ENCODE results near the gene RAI1.
"Not testable (repeated sequence)": the region's sequence is repeated elsewhere in the genome, so short reads cannot be mapped to it uniquely, and the experiment has no call there.

Gene RAI1

GRCh38 chr17:17681187-17681743 lies at the start of gene RAI1:
Gene RAI1 (plus strand): TSS chr17:17681458. CDS start chr17:17792949, 111,491 bp downstream.
- peak; percentile 47 for DNase-seq

GRCh38 chr17:17632690-17633089 lies 48.6 kb upstream of the RAI1 start:
- not testable (repeated sequence) for DNase-seq

- no peak for DNase-seq
Measured at GRCh38 chr17:17633310-17633709, 47.9 kb upstream of the RAI1 start.

- no peak for DNase-seq
Measured at GRCh38 chr17:17635126-17635525, 46.1 kb upstream of the RAI1 start.

GRCh38 chr17:17635537-17636271 lies 45.6 kb upstream of the RAI1 start:
- DNase-seq, result not testable (repeated sequence)

GRCh38 chr17:17636272-17636885 lies 44.9 kb upstream of the RAI1 start:
- DNase-seq, result no peak

GRCh38 chr17:17638467-17638866 lies 42.8 kb upstream of the RAI1 start:
- DNase-seq, result no peak

- not testable (repeated sequence) for DNase-seq
Measured at GRCh38 chr17:17639661-17640270, 41.5 kb upstream of the RAI1 start.

GRCh38 chr17:17641621-17642409 lies 39.4 kb upstream of the RAI1 start:
- DNase-seq, result peak; percentile 38

- DNase-seq, result not testable (repeated sequence)
Measured at GRCh38 chr17:17645148-17645547, 36.1 kb upstream of the RAI1 start.

- no peak for DNase-seq
Measured at GRCh38 chr17:17645961-17646360, 35.3 kb upstream of the RAI1 start.

- DNase-seq, result no peak
Measured at GRCh38 chr17:17647524-17648178, 33.6 kb upstream of the RAI1 start.

GRCh38 chr17:17648762-17649161 lies 32.5 kb upstream of the RAI1 start:
- no peak for DNase-seq

GRCh38 chr17:17650959-17651358 lies 30.3 kb upstream of the RAI1 start:
- no peak for DNase-seq

GRCh38 chr17:17653343-17653742 lies 27.9 kb upstream of the RAI1 start:
- DNase-seq, result no peak

GRCh38 chr17:17659340-17659739 lies 21.9 kb upstream of the RAI1 start:
- DNase-seq, result no peak

- no peak for DNase-seq
Measured at GRCh38 chr17:17661134-17661533, 20.1 kb upstream of the RAI1 start.

- no peak for DNase-seq
Measured at GRCh38 chr17:17661834-17662385, 19.3 kb upstream of the RAI1 start.

GRCh38 chr17:17663160-17664063 lies 17.8 kb upstream of the RAI1 start:
- no peak for DNase-seq

GRCh38 chr17:17664064-17664452 lies 17.2 kb upstream of the RAI1 start:
- DNase-seq, result no peak

GRCh38 chr17:17665255-17665654 lies 16.0 kb upstream of the RAI1 start:
- no peak for DNase-seq
